HG03045 (cell line): Measurements from ENCODE around the gene TINCR.
"Not testable (repeated sequence)": the region's sequence is repeated elsewhere in the genome, so short reads cannot be mapped to it uniquely, and the experiment has no call there.

Source experiments
- ATAC-seq: cut with Tn5 transposase; IDR thresholded peaks from one replicate; pipeline ENCODE4 v1.9.1; 2021; ENCODE audit warnings: mild to moderate bottlenecking, moderate library complexity; ENCODE audit not compliant: unreplicated experiment

TINCR gene

DNA sequence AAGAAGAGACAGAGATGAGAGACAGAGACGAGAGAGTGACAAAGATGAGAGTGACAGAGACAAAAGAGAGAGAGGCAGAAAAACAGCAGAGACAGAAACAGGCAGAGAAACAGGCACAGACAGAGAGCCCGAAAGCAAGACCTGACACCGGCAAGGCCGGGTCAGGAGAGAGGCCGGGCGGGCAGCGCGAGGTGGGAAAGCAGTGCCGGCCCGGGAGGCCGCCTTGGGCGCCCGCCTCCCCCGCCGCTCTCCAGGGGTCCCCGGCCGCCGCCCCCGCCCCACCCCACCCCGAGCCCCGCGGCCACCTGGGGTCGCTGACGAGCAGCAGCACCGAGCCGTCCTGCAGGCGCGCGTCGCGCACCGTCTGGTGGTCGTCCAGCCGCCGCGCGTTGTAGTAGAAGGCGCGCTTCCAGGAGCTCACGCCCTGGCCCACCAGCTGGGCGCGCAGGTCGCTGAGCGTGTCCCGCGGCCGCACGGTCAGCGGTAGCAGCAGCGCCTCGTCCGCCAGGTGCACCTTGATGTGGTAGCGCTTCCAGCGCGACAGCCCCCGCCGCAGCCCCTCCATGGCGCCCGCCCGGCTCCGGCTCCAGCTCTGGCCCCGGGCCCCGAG is at the start of gene TINCR:
Gene TINCR, minus strand, starts transcription at position 594 of the 610 bp plus-strand sequence.
- ATAC-seq: no peak

DNA sequence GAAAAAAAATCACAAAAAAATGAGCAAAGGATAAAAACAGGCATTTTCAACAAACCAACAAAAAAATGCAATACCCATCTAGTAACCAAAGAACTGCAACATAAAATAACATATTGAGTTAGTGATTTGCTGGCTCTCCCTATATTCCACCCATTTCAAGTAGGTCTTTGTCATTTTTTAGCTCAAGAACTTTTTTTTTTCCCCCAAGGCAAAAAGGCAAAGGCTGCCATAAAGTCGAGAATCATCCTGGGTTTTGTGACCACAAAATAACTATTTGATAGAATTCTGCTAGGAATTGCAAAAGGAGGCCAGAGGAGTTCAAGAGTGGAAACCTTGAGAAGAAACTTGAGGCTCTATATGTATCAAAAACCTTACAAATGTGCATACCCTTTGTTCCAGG is 49.3 kb upstream of the TINCR start:
- no peak for ATAC-seq

DNA sequence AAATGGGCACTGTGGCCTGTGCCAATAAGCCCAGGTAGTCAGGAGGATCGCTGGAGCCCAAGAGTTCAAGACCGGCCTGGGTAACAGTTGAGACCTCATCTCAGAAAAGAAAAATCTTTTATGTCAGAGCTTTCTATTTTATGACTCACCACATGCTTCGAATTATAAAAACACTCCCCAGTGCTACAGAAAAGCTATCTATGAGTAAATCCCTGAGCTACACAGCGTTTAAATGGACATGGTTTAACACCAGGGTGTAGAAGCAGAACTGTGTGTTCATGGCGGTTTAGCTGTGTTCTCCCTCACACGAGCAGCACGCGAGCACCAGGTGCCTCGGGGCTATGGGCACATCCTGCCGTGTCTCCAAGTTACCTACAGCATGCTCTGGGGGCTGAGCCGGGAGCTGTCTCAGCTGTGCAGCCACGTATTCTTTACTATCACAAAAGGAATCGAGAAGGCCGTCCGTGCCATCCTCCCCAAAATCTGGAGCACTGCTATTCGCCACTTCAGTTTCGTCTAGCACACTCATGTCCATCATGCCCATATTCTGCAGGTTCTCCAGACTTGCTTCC is 48.1 kb upstream of the TINCR start:
- ATAC-seq: no peak

DNA sequence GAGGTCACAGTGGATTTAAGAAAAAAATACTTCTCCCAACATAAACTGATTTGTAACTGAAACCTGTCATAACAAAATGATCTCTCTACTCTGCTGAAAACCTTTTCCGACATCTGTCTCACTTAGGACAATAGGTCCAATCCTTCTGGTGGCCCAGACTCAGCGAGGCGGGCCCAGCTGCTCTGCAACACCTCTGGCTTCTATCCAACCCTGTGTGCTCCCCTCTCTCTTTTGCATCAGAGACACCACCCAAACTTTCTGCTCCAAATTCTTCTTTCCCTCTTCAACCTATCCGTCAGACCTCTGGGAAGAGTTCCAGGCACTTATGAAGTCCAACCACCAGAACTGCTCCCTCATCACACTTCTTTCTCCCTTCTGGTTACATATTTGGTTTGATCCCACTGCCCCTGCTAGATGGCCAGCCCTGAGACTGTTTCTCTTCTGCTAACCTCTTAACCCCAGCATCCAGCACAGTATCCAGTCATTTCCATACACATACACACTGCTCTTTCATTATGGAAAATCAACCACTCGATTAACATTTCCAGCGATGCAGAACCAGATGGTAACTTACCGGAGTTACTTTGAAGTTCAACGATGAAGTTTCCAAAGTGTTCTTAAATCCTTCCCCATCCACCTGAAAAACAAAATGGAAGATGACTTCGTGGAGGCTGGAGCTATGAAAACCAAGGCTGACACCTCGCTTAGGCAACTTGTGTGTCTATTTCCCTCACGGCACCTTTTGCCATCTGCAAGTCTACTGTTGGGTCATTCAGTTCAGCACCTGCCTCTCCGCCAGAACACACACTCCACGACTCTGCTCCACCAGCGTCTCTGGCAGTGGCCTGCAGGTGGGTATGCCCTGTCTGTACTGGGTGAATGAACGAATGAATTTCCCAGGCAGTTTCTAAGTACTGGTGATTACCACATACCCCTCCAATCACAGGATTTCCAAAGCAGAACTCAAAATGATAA is 45.4 kb upstream of the TINCR start:
- no peak for ATAC-seq

DNA sequence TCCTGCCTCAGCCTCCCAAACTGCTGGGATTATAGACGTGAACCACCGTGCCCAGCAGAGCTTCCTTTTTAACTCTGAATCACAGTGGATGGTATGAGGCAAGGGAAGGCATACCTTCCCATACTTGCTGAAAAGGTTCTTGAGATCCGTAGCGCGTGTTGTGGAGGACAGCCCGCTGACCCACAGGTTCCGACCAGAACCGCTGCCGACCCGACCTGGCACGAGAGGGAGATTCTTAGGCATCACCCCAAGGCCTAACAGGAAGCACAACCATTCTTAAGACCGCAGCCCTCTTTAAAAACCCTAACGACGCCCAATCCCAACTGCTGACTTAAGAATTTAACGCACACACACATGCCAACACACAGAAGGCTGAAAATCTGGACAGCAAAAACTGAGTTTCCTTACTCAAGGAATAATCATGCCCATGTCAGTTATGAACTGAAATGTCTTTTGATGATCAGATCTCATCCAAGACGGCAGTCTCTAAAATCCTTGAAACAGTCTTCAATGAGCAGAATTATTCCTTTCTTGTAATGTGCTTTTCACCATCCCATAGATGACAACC is 42.2 kb upstream of the TINCR start:
- no peak for ATAC-seq

DNA sequence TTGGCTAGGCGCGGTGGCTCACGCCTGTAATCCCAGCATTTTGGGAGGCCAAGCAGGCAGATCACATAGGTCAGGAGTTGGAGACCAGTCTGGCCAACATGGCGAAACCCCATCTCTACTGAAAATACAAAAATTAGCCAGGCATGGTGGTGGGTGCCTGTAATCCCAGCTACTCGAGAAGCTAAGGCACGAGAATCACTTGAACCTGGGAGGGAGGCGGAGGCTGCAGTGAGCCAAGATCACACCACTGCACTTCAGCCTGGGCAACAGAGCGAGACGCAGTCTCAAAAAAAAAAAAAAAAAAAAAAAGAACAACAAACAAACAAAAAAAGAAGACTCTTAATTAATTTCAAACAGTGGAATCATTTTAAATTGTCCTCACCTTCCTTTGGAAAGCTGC is 41.0 kb upstream of the TINCR start:
- ATAC-seq: not testable (repeated sequence)

DNA sequence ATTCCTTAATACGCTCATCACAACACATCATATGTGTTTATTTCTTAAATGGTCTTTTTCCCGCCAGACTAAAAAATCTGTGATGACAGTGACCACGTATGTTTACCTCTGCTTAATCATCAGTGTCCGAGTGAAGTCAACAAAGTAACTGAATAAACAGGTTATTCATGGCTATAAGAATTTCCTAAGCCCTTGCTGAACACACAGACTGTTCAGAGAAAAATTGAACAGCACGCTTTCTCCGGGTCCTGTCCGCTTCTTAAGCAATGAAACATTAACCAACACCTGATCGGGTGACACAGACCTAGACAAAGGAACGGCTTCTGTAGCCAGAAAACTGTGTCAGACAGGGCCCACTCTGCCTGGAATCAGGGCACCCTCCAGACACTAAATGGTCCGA is 40.5 kb upstream of the TINCR start:
- no peak for ATAC-seq

DNA sequence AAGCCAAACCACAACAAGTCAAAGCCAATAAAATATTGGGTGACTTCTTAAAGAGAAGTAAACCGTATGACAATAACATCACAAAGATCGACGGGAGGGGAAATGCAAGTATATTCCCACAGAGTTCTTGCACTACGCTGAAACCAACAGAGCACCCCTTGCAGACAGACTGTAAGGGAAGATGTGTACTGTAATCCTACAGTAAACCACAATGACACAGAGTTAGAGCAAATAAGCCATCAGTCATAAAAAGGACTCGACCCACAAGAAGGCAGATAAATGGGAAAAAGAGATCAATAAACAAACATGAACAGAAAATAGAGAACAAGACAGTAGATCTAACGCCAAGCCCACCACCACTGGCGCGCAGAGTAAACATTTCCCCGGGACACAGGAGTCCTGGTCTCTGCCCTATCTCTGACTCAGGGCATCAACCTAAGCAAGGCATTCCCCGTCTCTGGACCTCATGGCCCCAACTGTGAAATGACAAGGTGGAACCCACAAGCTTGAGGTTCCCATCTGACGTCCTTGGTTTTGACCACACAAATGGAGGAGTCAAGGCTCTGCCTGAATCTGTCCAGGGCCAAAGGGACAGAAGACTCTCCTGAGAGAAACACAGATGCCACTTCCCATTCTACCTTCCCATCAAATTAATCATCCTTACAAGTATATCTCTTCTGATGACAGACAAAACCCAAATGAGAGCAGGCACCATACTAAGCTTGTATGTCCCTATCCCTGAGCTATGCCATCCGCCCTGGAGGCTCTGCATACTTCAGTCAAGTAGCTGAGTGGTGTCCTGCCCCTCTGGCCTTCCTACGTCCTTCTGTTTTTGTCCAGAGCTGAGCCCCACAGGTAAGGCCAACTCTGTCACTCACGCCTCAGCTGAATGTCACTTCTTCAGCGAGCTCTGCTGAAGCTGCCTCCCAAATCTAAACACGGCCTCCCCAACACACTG is 39.8 kb upstream of the TINCR start:
- ATAC-seq: no peak

DNA sequence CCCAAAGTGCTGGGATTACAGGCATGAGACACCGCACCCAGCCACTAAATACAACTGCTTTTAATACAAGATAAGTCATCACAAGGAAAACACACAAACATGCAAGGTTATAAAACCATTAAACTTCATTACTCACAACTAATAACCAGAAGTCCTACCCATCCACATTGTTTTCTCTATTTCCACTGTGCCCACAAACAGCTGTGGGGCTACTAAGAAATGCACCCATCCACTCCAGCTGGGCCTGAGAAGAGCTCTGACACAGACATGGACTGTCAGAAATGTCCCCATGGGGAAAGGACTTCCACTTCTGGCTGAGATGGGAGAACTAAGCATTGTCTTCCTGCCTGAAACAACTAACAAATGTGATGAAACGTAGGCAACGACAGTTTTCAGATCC is 37.6 kb upstream of the TINCR start:
- no peak for ATAC-seq

DNA sequence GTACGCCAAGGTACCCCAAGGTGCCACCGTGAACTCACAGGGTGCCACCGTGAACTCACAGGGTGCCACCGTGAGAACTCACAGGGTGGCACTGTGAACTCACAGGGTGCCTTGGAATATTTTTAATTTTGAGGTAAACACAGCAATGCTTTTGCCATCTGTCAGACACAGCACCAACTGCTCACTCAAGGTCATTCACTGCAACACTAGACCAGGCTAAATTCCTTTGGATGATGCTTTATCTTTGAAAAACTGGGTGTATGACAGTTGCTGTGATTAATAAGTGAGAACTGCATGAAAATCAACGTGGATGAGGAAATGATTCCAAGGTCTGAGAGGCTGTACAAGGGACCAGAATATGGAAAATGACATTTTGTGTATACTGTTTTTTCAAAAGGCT is 35.9 kb upstream of the TINCR start:
- ATAC-seq: no peak

DNA sequence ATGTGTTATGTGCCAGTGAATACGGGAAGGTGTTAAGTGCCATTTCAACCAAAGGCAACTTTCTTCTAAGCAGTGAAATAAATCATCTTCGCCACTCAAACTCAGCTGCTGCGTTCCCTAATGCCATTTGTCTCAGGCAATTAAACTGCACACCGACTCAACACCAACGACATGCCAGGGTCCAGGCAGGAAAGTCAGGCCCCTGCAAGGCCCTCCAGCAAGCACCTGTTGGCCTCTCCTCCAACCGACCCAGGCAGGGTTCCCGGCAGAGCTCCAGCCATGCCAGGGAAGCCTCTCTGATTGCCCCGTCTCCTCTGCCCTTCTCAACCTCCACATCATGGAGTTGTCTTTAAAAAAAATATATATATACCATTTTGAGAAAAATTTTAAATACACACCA is 33.0 kb upstream of the TINCR start:
- ATAC-seq: no peak

DNA sequence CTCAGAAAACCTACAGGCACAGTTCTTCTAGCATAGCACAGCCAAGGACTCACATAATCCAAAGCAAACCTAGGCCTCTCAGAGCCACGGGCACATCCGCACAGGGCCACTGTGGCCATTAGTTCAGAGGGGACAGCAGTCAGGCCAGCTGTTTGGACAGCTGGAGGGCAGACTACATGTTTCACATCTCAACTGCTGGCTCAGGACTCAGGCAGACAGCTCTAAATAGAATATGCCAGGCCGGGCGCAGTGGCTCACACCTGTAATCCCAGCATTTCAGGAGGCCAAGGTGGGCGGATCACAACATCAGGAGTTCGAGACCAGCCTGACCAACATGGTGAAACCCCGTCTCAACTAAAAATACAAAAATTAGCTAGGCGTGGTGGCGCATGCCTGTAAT is 28.0 kb upstream of the TINCR start:
- ATAC-seq: no peak

DNA sequence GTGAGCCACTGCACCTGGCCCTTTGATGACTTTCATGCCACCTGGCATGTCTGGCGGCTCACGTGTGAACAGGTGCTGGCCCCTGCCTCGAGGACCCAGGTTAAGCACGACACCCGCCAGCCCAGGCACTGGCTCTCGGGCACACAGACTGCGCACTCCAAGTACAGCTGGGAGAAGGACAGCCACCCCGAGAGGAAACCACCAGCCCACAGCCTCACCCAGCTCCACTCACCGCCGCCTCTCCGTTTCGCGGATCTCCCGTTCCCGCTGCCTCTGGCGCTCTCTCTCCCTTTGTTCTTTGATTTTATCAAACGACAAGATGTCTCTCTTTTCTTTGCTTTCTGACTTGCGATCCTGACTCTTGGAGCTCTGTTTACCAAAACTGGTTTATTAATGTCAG is 27.4 kb upstream of the TINCR start:
- no peak for ATAC-seq

DNA sequence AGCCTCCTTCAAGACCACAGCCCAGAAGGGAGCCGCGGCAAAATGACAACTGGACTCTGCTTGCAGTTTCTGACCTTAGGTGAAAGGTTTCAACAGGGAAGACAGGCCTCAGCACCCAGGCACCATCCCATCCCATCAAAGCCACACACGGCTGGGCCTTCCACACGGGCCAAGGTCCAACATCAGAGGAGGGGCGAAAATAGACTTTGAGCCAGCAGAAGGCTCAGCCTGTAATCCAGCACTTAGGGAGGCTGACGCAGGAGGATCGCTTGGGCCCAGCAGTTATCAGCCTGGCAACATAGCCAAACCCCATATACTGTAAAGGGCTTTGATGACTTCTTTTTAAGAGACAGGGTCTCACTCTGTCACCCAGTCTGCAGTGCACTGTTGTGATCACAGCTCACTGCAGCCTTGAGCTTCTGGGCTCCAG is 26.8 kb upstream of the TINCR start:
- no peak for ATAC-seq

DNA sequence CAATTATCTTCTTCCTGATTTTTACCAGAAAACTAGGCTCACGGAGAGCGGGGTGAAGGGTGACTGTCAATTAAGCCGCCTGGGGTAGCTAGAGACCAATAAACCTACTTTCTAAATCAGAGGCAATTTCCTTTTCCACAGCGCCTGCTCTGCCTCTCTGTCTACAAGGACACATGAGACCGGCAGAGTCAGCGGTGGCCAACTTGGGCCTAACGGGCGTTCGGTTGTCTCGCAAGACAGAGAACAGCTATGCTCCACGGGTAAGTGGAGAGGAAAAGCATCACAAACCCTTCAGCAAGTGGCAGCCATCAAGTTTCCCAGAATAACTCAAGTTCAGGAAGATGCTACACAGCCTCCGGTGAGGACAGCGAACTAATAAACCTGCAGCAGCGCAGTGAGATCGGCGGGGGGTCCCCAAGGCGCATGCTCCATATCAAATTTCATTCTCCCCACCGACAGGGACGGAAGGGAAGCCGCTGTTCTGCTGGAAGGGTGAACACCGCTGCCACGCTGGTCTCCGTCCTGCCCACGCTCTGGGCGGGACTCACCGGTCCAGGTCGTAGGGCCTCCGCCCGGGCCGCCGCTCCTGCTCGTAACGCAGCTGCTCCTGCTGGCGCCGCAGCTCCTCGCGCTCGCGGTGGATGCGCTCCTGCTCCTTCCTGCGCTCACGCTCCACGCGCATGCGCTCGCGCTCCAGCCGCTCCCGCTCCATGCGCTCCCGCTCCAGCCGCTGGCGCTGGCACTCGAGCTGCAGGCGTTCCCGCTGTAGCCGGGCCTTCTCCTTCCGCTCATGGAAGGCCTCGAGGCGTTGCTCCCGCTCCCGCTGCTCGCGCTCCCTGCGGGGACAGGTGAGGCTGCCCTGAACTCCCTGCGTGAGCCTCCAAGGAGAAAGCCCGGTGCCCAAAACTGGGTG is 25.8 kb upstream of the TINCR start:
- ATAC-seq: no peak

DNA sequence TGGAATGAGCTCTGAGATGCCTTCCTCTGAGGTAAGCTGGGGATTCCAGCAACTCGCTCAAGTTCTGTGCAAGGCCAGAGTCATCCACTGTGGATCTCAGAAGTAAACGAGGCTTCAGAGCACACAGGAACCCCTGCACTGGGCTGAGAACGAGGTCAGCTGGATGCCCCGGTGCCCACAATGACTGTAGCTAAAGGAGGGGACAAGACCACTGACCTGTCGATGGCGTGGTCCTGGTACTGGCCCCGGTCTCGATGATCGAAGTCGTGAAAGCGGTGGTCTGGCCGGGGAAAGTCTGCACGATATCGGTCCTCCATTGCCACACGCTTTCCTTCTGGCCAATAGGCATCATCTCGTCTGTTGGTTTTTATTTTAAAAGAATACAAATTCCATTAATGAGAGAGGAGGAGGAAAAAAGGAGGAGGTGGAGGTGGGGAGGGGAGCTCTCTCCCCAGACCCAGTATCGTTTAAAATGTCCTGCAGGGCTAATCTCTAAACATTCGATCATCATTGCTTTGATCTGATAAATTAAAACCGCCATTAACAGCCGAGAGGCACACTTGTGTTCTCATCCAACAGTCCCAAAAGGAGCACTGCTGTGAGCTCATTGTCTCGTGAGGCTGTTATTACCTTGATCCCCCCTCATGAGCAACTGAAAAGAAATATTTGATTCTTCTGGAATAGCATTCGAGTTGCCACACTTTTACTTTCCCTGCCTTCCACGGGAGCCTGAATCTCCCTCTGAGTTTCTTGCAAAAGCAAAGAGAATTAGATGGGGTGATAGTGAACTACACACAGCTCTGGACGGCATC is 25.0 kb upstream of the TINCR start:
- no peak for ATAC-seq

DNA sequence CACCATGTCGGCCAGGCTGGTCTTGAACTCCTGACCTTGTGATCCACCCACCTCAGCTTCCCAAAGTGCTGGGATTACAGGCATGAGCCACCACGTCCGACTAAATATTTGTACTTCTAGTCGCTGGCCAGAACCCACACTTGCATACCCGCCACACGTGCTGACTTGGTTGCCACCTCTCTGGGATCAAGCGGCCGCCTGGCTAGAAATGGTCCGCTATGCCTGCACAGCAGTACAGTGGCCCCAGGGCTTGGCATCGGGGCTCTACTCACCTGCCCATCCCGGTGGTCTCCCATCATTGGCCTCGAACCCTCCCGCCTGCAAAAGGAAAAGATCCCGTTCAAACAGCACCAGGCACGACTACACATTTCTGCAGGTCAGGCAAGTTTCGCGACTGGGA is 23.7 kb upstream of the TINCR start:
- ATAC-seq: no peak

DNA sequence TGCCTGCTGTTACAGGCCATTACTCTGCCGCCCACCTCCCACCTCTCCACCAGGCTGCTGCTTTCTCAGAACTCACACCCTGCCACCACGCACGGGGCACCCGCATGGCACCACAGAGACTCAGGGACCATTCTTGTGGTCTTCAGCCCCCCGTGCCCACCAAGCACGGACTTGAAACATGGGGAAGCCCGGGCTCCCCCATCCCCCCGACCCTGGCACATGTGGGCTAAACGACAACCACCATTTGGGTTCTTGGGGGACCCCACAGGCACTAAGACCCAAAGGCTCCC is 23.1 kb upstream of the TINCR start:
- no peak for ATAC-seq
